ENCODE results near the gene APBB1. TPM values are rescaled to one million over a fixed set of nuclear protein-coding genes. Genes with fewer than 3 reads are reported as not detected.
A peak's percentile ranks its signal among the peaks of the same experiment; 100 is the strongest.

Gene APBB1
- total RNA-seq, 1 experiment from 2014 or later: 0.90 TPM

DNA sequence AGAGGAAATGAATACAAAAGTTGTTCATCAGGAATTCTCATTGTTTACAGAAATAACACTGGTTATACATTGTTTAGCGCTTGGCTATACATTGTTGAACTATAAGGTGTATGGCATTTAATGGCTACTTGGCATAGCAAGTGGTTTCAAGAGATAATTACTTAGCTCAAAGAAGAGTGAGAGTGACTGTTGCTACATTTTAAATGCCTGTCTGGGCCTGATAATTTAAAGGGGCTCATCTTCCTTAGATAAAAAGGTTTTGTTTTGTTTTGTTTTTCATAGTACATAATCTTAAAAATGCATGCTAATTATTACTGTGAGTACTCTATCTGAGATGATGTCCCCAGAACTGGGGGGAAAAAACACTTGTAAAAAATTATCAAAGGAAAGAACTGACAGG lies 30.1 kb downstream of the APBB1 start:
- no peaks in the 10 kb centered on the region for H3K9me2 ChIP-seq (ENCODE audit: insufficient read depth)
- H3K4me3 ChIP-seq: no peak overlapping the region
- intact Hi-C loops (cut with micrococcal nuclease; ENCODE audit: unreplicated experiment): loop anchor here (2.0 kb wide), 1 partner anchor 44 kb away; no protein-coding TSS in a partner anchor
- H3K79me2 ChIP-seq (ENCODE audit: low read depth): no peaks in the 10 kb centered on the region
- TF ChIP-seq, protein P1, sequence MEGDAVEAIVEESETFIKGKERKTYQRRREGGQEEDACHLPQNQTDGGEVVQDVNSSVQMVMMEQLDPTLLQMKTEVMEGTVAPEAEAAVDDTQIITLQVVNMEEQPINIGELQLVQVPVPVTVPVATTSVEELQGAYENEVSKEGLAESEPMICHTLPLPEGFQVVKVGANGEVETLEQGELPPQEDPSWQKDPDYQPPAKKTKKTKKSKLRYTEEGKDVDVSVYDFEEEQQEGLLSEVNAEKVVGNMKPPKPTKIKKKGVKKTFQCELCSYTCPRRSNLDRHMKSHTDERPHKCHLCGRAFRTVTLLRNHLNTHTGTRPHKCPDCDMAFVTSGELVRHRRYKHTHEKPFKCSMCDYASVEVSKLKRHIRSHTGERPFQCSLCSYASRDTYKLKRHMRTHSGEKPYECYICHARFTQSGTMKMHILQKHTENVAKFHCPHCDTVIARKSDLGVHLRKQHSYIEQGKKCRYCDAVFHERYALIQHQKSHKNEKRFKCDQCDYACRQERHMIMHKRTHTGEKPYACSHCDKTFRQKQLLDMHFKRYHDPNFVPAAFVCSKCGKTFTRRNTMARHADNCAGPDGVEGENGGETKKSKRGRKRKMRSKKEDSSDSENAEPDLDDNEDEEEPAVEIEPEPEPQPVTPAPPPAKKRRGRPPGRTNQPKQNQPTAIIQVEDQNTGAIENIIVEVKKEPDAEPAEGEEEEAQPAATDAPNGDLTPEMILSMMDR (conservative IDR thresholded peaks at IDR 0.05): no peak
- no peak for TF ChIP-seq EZH2 (IDR thresholded peaks at IDR 0.05; ENCODE audit: low read depth)
- no peaks in the 10 kb centered on the region for H4K20me1 ChIP-seq (ENCODE audit: insufficient read depth)
- no peak for DNase-seq
- H3K4me2 ChIP-seq: no peak overlapping the region
- no peak overlapping the region for H3K27ac ChIP-seq
- ChIA-PET POLR2A (ENCODE audit: unreplicated experiment) (no interaction called here), CTCF (no interaction called here)
- no peak overlapping the region for H2AFZ ChIP-seq
- H3K9me3 ChIP-seq (ENCODE audit: insufficient read depth, low read depth): no peaks in the 10 kb centered on the region
- H3F3A ChIP-seq (ENCODE audit: insufficient read depth, low read depth): peaks cover 4% of the 10 kb centered on the region; the same call in 1 of the 2 replicates
- H3K4me1 ChIP-seq (replicated peaks; ENCODE audit: insufficient read depth): peaks cover 7% of the 10 kb centered on the region; the same call in 1 of the 2 replicates
- H3K36me3 ChIP-seq (ENCODE audit: low read depth): no peaks in the 10 kb centered on the region
- no peaks in the 10 kb centered on the region for H3K27me3 ChIP-seq (ENCODE audit: insufficient read depth, low read depth)
- BruUV-seq (replicated peaks): no TSS peak

DNA sequence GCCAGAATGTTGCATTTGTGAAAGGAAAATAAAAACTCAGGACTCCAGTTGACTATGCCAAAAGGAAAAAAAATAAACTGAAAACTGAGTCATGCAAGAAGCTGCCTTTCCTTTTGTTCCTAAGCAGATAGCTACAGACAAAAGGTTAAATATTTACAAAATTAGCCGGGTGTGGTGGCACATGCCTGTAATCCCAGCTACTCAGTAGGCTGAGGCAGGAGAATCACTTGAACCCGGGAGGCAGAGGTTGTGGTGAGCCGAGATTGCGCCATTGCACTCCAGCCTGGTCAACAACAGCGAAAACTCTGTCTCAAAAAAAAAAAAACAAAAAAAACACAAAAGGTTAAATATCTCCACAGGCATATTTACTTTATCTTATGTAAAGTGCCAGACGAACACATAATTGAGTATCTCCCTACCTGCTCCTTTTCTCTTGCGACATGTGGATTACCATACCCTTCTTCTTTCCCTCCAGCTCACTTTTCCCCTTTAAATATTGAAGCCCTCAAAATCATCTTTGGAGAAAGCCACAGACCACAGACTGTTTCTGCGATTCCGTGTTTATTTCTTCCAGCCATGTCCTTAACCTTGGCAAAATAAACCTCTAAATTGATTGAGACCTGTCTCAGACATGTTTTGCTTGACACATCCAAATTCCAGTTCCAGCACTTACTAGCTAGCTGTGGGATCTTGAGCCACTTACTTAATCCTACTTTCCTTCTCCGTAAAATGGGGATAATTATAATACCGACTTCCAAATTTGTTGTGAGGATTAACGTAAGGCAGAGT lies 30.9 kb downstream of the APBB1 start:
- no peak for DNase-seq
- no peaks in the 10 kb centered on the region for H3K79me2 ChIP-seq (ENCODE audit: low read depth)
- intact Hi-C loops (cut with micrococcal nuclease; ENCODE audit: unreplicated experiment): loop anchor here (2.0 kb wide), 1 partner anchor 45 kb away; no protein-coding TSS in a partner anchor
- CTCF ChIA-PET: interaction anchor here (0.8 kb wide), 1 partner anchor 9 kb away, joined by 4 read pairs; no protein-coding TSS in a partner anchor
- TF ChIP-seq EZH2 (IDR thresholded peaks at IDR 0.05; ENCODE audit: low read depth): no peak
- TF ChIP-seq, protein P1 (conservative IDR thresholded peaks at IDR 0.05): no peak
- POLR2A ChIA-PET (ENCODE audit: unreplicated experiment): interaction anchor here (0.6 to 0.8 kb wide), 2 partner anchors 36 to 1188 kb away, joined by 3 to 5 read pairs; no protein-coding TSS in a partner anchor
- no peak overlapping the region for H2AFZ ChIP-seq
- no peaks in the 10 kb centered on the region for H3K9me3 ChIP-seq (ENCODE audit: insufficient read depth, low read depth)
- H3K9me2 ChIP-seq (ENCODE audit: insufficient read depth): no peaks in the 10 kb centered on the region
- peaks cover 4% of the 10 kb centered on the region; the same call in 1 of the 2 replicates for H3F3A ChIP-seq (ENCODE audit: insufficient read depth, low read depth)
- H3K4me2 ChIP-seq: peak overlapping the region; percentile 44; the same call in 1 of the 2 replicates
- peaks cover 7% of the 10 kb centered on the region; the same call in 1 of the 2 replicates for H3K4me1 ChIP-seq (replicated peaks; ENCODE audit: insufficient read depth)
- no peak overlapping the region for H3K27ac ChIP-seq
- no peak overlapping the region for H3K4me3 ChIP-seq
- H4K20me1 ChIP-seq (ENCODE audit: insufficient read depth): no peaks in the 10 kb centered on the region
- H3K27me3 ChIP-seq (ENCODE audit: insufficient read depth, low read depth): no peaks in the 10 kb centered on the region
- no TSS peak for BruUV-seq (replicated peaks)
- no peaks in the 10 kb centered on the region for H3K36me3 ChIP-seq (ENCODE audit: low read depth)

DNA sequence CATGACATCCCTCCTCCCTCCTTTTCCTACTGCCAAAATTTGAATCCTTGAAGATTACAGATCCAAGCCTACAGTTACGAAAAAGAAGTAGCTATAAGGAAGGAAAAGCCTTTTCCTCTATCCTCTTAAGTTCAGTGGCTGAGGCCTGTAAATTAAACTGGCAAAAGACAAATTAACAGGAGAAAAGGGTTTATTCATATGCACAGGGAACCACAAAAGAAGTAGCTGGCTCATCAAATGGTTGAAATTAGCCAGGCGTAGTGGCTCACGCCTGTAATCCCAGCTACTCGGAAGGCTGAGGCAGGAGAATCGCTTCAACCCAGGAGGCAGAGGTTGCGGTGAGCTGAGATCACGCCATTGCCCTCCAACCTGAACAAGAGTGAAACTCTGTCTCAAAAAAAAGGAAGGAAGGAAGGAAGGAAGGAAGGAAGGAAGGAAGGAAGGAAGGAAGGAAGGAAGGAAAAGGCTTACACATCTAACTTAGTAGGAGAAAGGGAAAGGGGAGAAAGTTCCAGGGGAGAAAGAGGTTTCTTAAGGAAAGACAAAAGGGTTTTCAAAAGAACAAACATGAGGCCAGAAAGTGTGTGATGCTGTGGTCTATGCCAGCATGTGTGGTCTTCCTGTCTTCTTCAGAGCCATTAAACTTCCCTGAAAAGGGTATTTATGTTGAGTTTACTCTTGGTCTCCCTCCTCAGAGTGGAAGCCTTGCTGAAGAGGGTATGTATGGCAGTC lies 33.7 kb downstream of the APBB1 start:
- Histone ChIP-seq H3K4me2 (no peak overlapping the region), H2AFZ (no peak overlapping the region), H3K9me2 (ENCODE audit: insufficient read depth) (no peaks in the 10 kb centered on the region), H3K79me2 (ENCODE audit: low read depth) (no peaks in the 10 kb centered on the region), H3K36me3 (ENCODE audit: low read depth) (no peaks in the 10 kb centered on the region), H4K20me1 (ENCODE audit: insufficient read depth) (no peaks in the 10 kb centered on the region), H3K4me1 (replicated peaks; ENCODE audit: insufficient read depth) (peaks cover 7% of the 10 kb centered on the region; the same call in 1 of the 2 replicates), H3K27me3 (ENCODE audit: insufficient read depth, low read depth) (no peaks in the 10 kb centered on the region), H3K4me3 (no peak overlapping the region), H3K27ac (no peak overlapping the region), H3K9me3 (ENCODE audit: insufficient read depth, low read depth) (no peaks in the 10 kb centered on the region), H3F3A (ENCODE audit: insufficient read depth, low read depth) (peaks cover 4% of the 10 kb centered on the region; the same call in 1 of the 2 replicates)
- no TSS peak for BruUV-seq (replicated peaks)
- ChIA-PET POLR2A (ENCODE audit: unreplicated experiment) (no interaction called here), CTCF (no interaction called here)
- DNase-seq: no peak
- no peak for TF ChIP-seq EZH2 (IDR thresholded peaks at IDR 0.05; ENCODE audit: low read depth)
- TF ChIP-seq, protein P1 (conservative IDR thresholded peaks at IDR 0.05): no peak
- intact Hi-C loops (cut with micrococcal nuclease; ENCODE audit: unreplicated experiment): no loop called here
